Astrocyte of the hippocampus (primary cell): ENCODE data around the gene CT45A5.
"Not testable (repeated sequence)": the region's sequence is repeated elsewhere in the genome, so short reads cannot be mapped to it uniquely, and the experiment has no call there.

Experiments
- DNase-seq: peaks from one replicate; pipeline ENCODE4 v3.0.0; 2011; ENCODE audit warnings: low read depth, low spot score

CT45A5 gene

DNA sequence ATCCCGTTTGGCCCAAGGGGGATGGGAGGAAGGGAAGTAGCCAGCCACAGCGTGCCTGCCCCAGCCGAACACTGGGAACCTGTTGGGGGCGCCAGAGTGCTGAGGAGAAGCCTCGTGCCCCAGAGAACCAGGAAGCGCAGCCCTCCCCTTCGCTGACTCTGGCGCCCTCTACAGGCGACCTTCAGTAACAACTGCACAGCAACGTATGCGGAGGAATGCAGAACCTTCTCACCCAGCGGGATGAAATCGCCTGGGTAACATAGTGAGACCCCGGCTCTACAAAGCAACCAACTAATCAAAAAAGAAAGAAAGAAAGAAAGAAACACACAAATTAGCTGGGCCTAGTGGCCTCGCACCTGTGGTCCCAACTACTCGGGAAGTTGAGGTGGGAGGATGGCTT lies at the start of gene CT45A5:
CT45A5 (minus strand) TSS at position 101 of the 400 bp plus-strand sequence. CDS start 3,774 bp downstream, outside the sequence.
- DNase-seq: not testable (repeated sequence)

- DNase-seq: not testable (repeated sequence)
Observed at GRCh38 chrX:135819912-135820311, 34.6 kb upstream of the CT45A5 start, which contains the start of gene CT45A2. Gene CT45A2 (minus strand): TSS chrX:135820012. CDS start chrX:135816265, 3,747 bp downstream.

- DNase-seq: not testable (repeated sequence)
Observed at GRCh38 chrX:135802687-135803086, 17.4 kb upstream of the CT45A5 start, which contains the start of gene CT45A6. Gene CT45A6 (minus strand): TSS chrX:135802787. CDS start chrX:135798993, 3,794 bp downstream.

- not testable (repeated sequence) for DNase-seq
Observed at GRCh38 chrX:135768091-135768490, 17.2 kb downstream of the CT45A5 start, which contains the start of gene CT45A3. Gene CT45A3 (minus strand): TSS chrX:135768191. CDS start chrX:135764444, 3,747 bp downstream.

DNA sequence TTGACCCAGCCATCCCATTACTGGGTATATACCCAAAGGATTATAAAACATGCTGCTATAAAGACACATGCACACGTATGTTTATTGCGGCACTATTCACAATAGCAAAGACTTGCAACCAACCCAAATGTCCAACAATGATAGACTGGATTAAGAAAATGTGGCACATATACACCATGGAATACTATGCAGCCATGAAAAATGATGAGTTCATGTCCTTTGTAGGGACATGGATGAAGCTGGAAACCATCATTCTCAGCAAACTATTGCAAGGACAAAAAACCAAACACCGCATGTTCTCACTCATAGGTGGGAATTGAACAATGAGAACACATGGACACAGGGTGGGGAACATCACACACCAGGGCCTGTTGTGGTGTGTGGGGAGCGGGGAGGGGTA lies 40.6 kb downstream of the CT45A5 start:
- DNase-seq: not testable (repeated sequence)

- no peak for DNase-seq
Observed at GRCh38 chrX:135741192-135741715, 44.0 kb downstream of the CT45A5 start.

GRCh38 chrX:135740681-135741149 lies 44.6 kb downstream of the CT45A5 start:
- DNase-seq: peak; percentile 6

GRCh38 chrX:135737366-135738071 lies 47.8 kb downstream of the CT45A5 start:
- peak; percentile 3 for DNase-seq

DNA sequence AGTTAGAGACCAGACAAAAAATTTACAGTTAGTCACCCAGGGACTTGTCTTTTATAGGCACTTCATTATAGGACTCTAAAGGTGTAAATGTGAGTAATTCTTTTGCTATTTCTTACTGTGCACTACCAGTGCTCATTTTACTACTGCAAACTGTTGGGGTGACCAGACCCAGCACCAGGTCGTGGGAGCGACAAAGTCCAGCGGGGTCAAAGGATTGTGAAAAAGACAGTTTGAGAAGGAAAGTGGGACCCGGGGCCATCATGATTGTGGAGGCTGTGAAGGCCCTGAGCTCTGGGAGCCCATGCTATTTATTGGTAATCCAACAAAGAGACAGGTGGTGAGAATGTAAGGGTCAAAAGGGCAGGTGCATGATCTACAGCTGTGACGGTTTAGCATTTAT lies 50.6 kb downstream of the CT45A5 start:
- not testable (repeated sequence) for DNase-seq
